BLaER1 treated with 17β-estradiol and CSF1 and Interleukin-3, amounts not matched to agents 10 nM and 100 nM (cell line): ENCODE results near the gene AFG3L2.
"Not testable (repeated sequence)": the region's sequence is repeated elsewhere in the genome, so short reads cannot be mapped to it uniquely, and the experiment has no call there.

Source experiments
- H3K27ac ChIP-seq, 11 experiments: shearing (Covaris generic); formaldehyde crosslinking; 2 replicates each; pipeline ENCODE4 v1.8.1; 2022
- H3K27me3 ChIP-seq, 11 experiments: shearing (Covaris generic); formaldehyde crosslinking; 2 replicates each; pipeline ENCODE4 v1.8.1; 2022
- H3K36me3 ChIP-seq, 11 experiments: shearing (Covaris generic); formaldehyde crosslinking; 2 replicates each; pipeline ENCODE4 v1.8.1; 2022
- H3K4me1 ChIP-seq, 10 experiments: shearing (Covaris generic); formaldehyde crosslinking; 2 replicates each; pipeline ENCODE4 v1.8.1; 2022
- H3K4me2 ChIP-seq, 11 experiments: shearing (Covaris generic); formaldehyde crosslinking; 2 replicates each; pipeline ENCODE4 v1.8.1; 2022
- H3K4me3 ChIP-seq, 10 experiments: shearing (Covaris generic); formaldehyde crosslinking; 2 replicates each; pipeline ENCODE4 v1.8.1; 2022
- H3K9ac ChIP-seq, 11 experiments: shearing (Covaris generic); formaldehyde crosslinking; 2 replicates each; pipeline ENCODE4 v1.8.1; 2022
- H3K9me3 ChIP-seq, 11 experiments: shearing (Covaris generic); formaldehyde crosslinking; replicated peaks in 1 of 11; 2 replicates each; pipeline ENCODE4 v1.8.1; 2022
- H4K20me1 ChIP-seq, 11 experiments: shearing (Covaris generic); formaldehyde crosslinking; 2 replicates each; pipeline ENCODE4 v1.8.1; 2022
- Cebpa-rat ChIP-seq, 11 experiments: shearing (Covaris generic); IDR thresholded peaks; 2 replicates each; pipeline ENCODE4 v1.8.1; 2022

Gene AFG3L2

GRCh38 chr18:12416098-12416729, 39.2 kb upstream of the AFG3L2 start:
- H3K4me2 ChIP-seq: peak overlapping the region; percentile 74 to 92 (median 80)
- H3K9me3 ChIP-seq: no peaks in the 10 kb centered on the region
- H3K27me3 ChIP-seq: no peaks in the 10 kb centered on the region
- H3K27ac ChIP-seq: peak overlapping the region; percentile 45 to 71 (median 58); a peak in 20 of 22 replicates
- H4K20me1 ChIP-seq: peaks cover 0 to 47% (median 0%) of the 10 kb centered on the region in 11 experiments; a peak in 3 of 22 replicates
- H3K4me1 ChIP-seq: peaks cover 36 to 71% (median 56%) of the 10 kb centered on the region in 10 experiments
- peaks cover 0 to 14% (median 6%) of the 10 kb centered on the region in 11 experiments; a peak in 9 of 22 replicates for H3K36me3 ChIP-seq
- peak overlapping the region; percentile 40 to 69 (median 59); a peak in 20 of 22 replicates for H3K9ac ChIP-seq
- peak overlapping the region in 2 of 10 experiments; percentile 1 to 10; a peak in 3 of 20 replicates for H3K4me3 ChIP-seq
- TF ChIP-seq Cebpa-rat (IDR thresholded peaks at IDR 0.05): no peak

- H3K27me3 ChIP-seq: peaks cover 0 to 6% (median 0%) of the 10 kb centered on the region in 11 experiments; a peak in 4 of 22 replicates
- H3K4me2 ChIP-seq: peak overlapping the region; percentile 11 to 68 (median 37); a peak in 21 of 22 replicates
- peaks cover 0 to 63% (median 5%) of the 10 kb centered on the region in 11 experiments; a peak in 6 of 22 replicates for H4K20me1 ChIP-seq
- H3K27ac ChIP-seq: peak overlapping the region in 2 of 11 experiments; percentile 10 to 16; a peak in 4 of 22 replicates
- H3K36me3 ChIP-seq: peaks cover 0 to 29% (median 15%) of the 10 kb centered on the region in 11 experiments; a peak in 11 of 22 replicates
- peaks cover 46 to 75% (median 71%) of the 10 kb centered on the region in 10 experiments for H3K4me1 ChIP-seq
- TF ChIP-seq Cebpa-rat (IDR thresholded peaks at IDR 0.05): no peak
- peak overlapping the region in 2 of 11 experiments; percentile 6 to 7; a peak in 2 of 22 replicates for H3K9ac ChIP-seq
- H3K9me3 ChIP-seq: no peaks in the 10 kb centered on the region
- H3K4me3 ChIP-seq: no peak overlapping the region
Observed at GRCh38 chr18:12411456-12411855, 34.4 kb upstream of the AFG3L2 start.

- not testable (repeated sequence) for H3K9me3 ChIP-seq, H3K27ac ChIP-seq, H3K4me3 ChIP-seq, H3K9ac ChIP-seq
- Histone ChIP-seq H4K20me1 (peaks cover 0 to 56% (median 5%) of the 10 kb centered on the region in 11 experiments; a peak in 6 of 22 replicates), H3K4me2 (peak overlapping the region in 6 of 11 experiments; percentile 4 to 91 (median 84); a peak in 7 of 22 replicates), H3K36me3 (peaks cover 0 to 29% (median 15%) of the 10 kb centered on the region in 11 experiments; a peak in 11 of 22 replicates), H3K4me1 (peaks cover 39 to 73% (median 67%) of the 10 kb centered on the region in 10 experiments), H3K27me3 (peaks cover 0 to 11% (median 0%) of the 10 kb centered on the region in 11 experiments; a peak in 4 of 22 replicates)
Observed at GRCh38 chr18:12410747-12411146, 33.7 kb upstream of the AFG3L2 start.

GRCh38 chr18:12410081-12410481, 33.1 kb upstream of the AFG3L2 start:
- H3K27ac ChIP-seq: peak overlapping the region in 1 of 11 experiments; percentile 15; a peak in 1 of 22 replicates
- H3K9ac ChIP-seq: peak overlapping the region in 2 of 11 experiments; percentile 3 to 34; a peak in 1 of 22 replicates
- peaks cover 32 to 69% (median 61%) of the 10 kb centered on the region in 10 experiments for H3K4me1 ChIP-seq
- H3K36me3 ChIP-seq: peaks cover 0 to 29% (median 15%) of the 10 kb centered on the region in 11 experiments; a peak in 11 of 22 replicates
- no peak for TF ChIP-seq Cebpa-rat (IDR thresholded peaks at IDR 0.05)
- no peaks in the 10 kb centered on the region for H3K9me3 ChIP-seq
- peak overlapping the region; percentile 70 to 97 (median 90); a peak in 18 of 22 replicates for H3K4me2 ChIP-seq
- H3K27me3 ChIP-seq: peaks cover 0 to 11% (median 0%) of the 10 kb centered on the region in 11 experiments; a peak in 4 of 22 replicates
- H3K4me3 ChIP-seq: no peak overlapping the region
- H4K20me1 ChIP-seq: peaks cover 0 to 49% (median 5%) of the 10 kb centered on the region in 11 experiments; a peak in 6 of 22 replicates

GRCh38 chr18:12409469-12409868, 32.4 kb upstream of the AFG3L2 start:
- H3K36me3 ChIP-seq: peaks cover 0 to 29% (median 15%) of the 10 kb centered on the region in 11 experiments; a peak in 10 of 22 replicates
- peak overlapping the region; percentile 70 to 97 (median 90); a peak in 21 of 22 replicates for H3K4me2 ChIP-seq
- no peaks in the 10 kb centered on the region for H3K9me3 ChIP-seq
- H3K4me3 ChIP-seq: peak overlapping the region in 8 of 10 experiments; percentile 46 to 73 (median 67); a peak in 8 of 20 replicates
- TF ChIP-seq Cebpa-rat (IDR thresholded peaks at IDR 0.05): no peak
- H3K27ac ChIP-seq: peak overlapping the region in 2 of 11 experiments; percentile 9 to 95; a peak in 1 of 22 replicates
- H3K9ac ChIP-seq: peak overlapping the region in 6 of 11 experiments; percentile 34 to 97 (median 96); a peak in 5 of 22 replicates
- peaks cover 0 to 43% (median 5%) of the 10 kb centered on the region in 11 experiments; a peak in 6 of 22 replicates for H4K20me1 ChIP-seq
- H3K4me1 ChIP-seq: peaks cover 31 to 69% (median 56%) of the 10 kb centered on the region in 10 experiments
- peaks cover 0 to 11% (median 0%) of the 10 kb centered on the region in 11 experiments; a peak in 4 of 22 replicates for H3K27me3 ChIP-seq

GRCh38 chr18:12408247-12408869, 31.3 kb upstream of the AFG3L2 start:
- Histone ChIP-seq H3K4me3 (peak overlapping the region; percentile 58 to 77 (median 68)), H3K27ac (peak overlapping the region; percentile 59 to 97 (median 94); a peak in 21 of 22 replicates), H3K4me2 (peak overlapping the region; percentile 78 to 97 (median 90)), H3K9me3 (no peaks in the 10 kb centered on the region), H3K36me3 (peaks cover 0 to 18% (median 9%) of the 10 kb centered on the region in 11 experiments; a peak in 8 of 22 replicates), H3K27me3 (peaks cover 0 to 11% (median 0%) of the 10 kb centered on the region in 11 experiments; a peak in 4 of 22 replicates), H4K20me1 (peaks cover 0 to 32% (median 3%) of the 10 kb centered on the region in 11 experiments; a peak in 6 of 22 replicates), H3K9ac (peak overlapping the region; percentile 84 to 97 (median 92)), H3K4me1 (peaks cover 41 to 74% (median 57%) of the 10 kb centered on the region in 10 experiments)
- TF ChIP-seq Cebpa-rat (IDR thresholded peaks at IDR 0.05): no peak

- Histone ChIP-seq H3K4me2 (peak overlapping the region; percentile 78 to 97 (median 85)), H3K4me1 (peaks cover 50 to 84% (median 66%) of the 10 kb centered on the region in 10 experiments), H3K27me3 (peaks cover 0 to 11% (median 0%) of the 10 kb centered on the region in 11 experiments; a peak in 4 of 22 replicates), H3K36me3 (peaks cover 0 to 15% (median 9%) of the 10 kb centered on the region in 11 experiments; a peak in 6 of 22 replicates), H3K27ac (no peak overlapping the region), H4K20me1 (peaks cover 0 to 17% (median 0%) of the 10 kb centered on the region in 11 experiments; a peak in 6 of 22 replicates), H3K9me3 (no peaks in the 10 kb centered on the region), H3K9ac (no peak overlapping the region), H3K4me3 (peak overlapping the region in 3 of 10 experiments; percentile 66 to 77 (median 72); a peak in 4 of 20 replicates)
- no peak for TF ChIP-seq Cebpa-rat (IDR thresholded peaks at IDR 0.05)
Observed at GRCh38 chr18:12406371-12407111, 29.5 kb upstream of the AFG3L2 start.
